ENCODE measurements around the gene PPP1R27. TPM values are rescaled to one million over a fixed set of nuclear protein-coding genes. Genes with fewer than 3 reads are reported as not detected.

The PPP1R27 gene
- total and polyA plus RNA-seq, 7 donors = 296 to 2,217 (median 976) TPM

- no peak overlapping the region for H3K27ac ChIP-seq
- TF ChIP-seq, protein P1, sequence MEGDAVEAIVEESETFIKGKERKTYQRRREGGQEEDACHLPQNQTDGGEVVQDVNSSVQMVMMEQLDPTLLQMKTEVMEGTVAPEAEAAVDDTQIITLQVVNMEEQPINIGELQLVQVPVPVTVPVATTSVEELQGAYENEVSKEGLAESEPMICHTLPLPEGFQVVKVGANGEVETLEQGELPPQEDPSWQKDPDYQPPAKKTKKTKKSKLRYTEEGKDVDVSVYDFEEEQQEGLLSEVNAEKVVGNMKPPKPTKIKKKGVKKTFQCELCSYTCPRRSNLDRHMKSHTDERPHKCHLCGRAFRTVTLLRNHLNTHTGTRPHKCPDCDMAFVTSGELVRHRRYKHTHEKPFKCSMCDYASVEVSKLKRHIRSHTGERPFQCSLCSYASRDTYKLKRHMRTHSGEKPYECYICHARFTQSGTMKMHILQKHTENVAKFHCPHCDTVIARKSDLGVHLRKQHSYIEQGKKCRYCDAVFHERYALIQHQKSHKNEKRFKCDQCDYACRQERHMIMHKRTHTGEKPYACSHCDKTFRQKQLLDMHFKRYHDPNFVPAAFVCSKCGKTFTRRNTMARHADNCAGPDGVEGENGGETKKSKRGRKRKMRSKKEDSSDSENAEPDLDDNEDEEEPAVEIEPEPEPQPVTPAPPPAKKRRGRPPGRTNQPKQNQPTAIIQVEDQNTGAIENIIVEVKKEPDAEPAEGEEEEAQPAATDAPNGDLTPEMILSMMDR (IDR thresholded peaks at IDR 0.05) = no peak
- WGBS, 3 donors = 30 to 45% (median 45%) methylated on average over 8 of the region's 8 CpGs
- H3K4me3 ChIP-seq = no peak overlapping the region
- ATAC-seq (peak in 2 of 4 donors; percentile 21 to 42), DNase-seq (no peak)
- peaks cover 0 to 18% (median 9%) of the 10 kb centered on the region in 3 donors for H3K27me3 ChIP-seq (ENCODE audit: insufficient read depth in 3 of 3, low read length in 2 of 3)
- intact Hi-C loops (cut with DNase I) = no loop called here
- H3K4me1 ChIP-seq = no peaks in the 10 kb centered on the region
- no peaks in the 10 kb centered on the region for H3K36me3 ChIP-seq (ENCODE audit: insufficient read depth in 1 of 2, low read depth in 1 of 2)
- H3K9me3 ChIP-seq = no peaks in the 10 kb centered on the region
These were observed 40.3 kb downstream of the PPP1R27 start for GRCh38 chr17:81794509-81794908.

DNA sequence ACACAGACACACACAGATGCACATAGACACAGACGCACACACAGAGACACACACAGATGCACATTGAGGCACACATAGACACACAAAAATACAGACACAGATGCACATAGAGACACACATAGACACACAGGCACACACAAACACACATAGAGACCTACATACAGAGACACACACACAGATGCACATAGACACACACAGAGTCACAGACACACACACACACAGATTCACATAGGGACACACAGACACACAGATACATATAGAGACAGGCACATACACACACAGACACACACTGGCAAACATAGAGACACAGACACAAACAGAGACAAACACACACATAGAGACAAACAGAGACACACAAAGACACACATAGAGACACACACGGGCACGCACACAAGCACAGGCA is 40.8 kb downstream of the PPP1R27 start:
- H3K36me3 ChIP-seq (ENCODE audit: insufficient read depth in 1 of 2, low read depth in 1 of 2) = no peaks in the 10 kb centered on the region
- no peaks in the 10 kb centered on the region for H3K9me3 ChIP-seq
- ATAC-seq (no peak), DNase-seq (no peak)
- no peak overlapping the region for H3K4me3 ChIP-seq
- H3K4me1 ChIP-seq = no peaks in the 10 kb centered on the region
- H3K27ac ChIP-seq = no peak overlapping the region
- 86 to 88% (median 87%) methylated on average over 3 of the region's 3 CpGs for WGBS, 3 donors
- TF ChIP-seq, protein P1 (IDR thresholded peaks at IDR 0.05) = no peak
- intact Hi-C loops (cut with DNase I) = no loop called here
- H3K27me3 ChIP-seq (ENCODE audit: insufficient read depth in 3 of 3, low read length in 2 of 3) = peaks cover 0 to 17% (median 9%) of the 10 kb centered on the region in 3 donors

GRCh38 chr17:81792675-81793615 is 41.9 kb downstream of the PPP1R27 start:
- WGBS, 3 donors = 88 to 95% (median 91%) methylated on average over 8 of the region's 8 CpGs
- H3K4me3 ChIP-seq = no peak overlapping the region
- no peaks in the 10 kb centered on the region for H3K9me3 ChIP-seq
- no peaks in the 10 kb centered on the region for H3K4me1 ChIP-seq
- ATAC-seq (peak in 1 of 4 donors; percentile 19), DNase-seq (no peak)
- intact Hi-C loops (cut with DNase I) = no loop called here
- TF ChIP-seq, protein P1 (IDR thresholded peaks at IDR 0.05) = no peak
- H3K36me3 ChIP-seq (ENCODE audit: insufficient read depth in 1 of 2, low read depth in 1 of 2) = no peaks in the 10 kb centered on the region
- H3K27ac ChIP-seq = no peak overlapping the region
- H3K27me3 ChIP-seq (ENCODE audit: insufficient read depth in 3 of 3, low read length in 2 of 3) = peaks cover 0 to 17% (median 9%) of the 10 kb centered on the region in 3 donors

Other genes starting within 250 kb of the PPP1R27 start
- 100 to 1,000 TPM; 151 to 324 (median 219) TPM for gene NPLOC4, start 197.9 kb downstream of the PPP1R27 start, total RNA-seq
- 100 to 1,000 TPM in 2 of 3 donors, 10 to 100 TPM in 1; 87.3 to 414 (median 117) TPM for gene NPLOC4, start 197.9 kb downstream of the PPP1R27 start, polyA plus RNA-seq
- under 1 TPM in 2 of 4 donors, not detected in 2; 0.22 to 0.67 TPM for gene TSPAN10, start 197.9 kb downstream of the PPP1R27 start, total RNA-seq
- under 1 TPM; 0.09 to 0.39 (median 0.14) TPM for gene TSPAN10, start 197.9 kb downstream of the PPP1R27 start, polyA plus RNA-seq
- gene PDE6G, start 178.5 kb downstream of the PPP1R27 start, total RNA-seq = under 1 TPM in 1 of 4 donors, not detected in 3; 0.64 TPM
- gene PDE6G, start 178.5 kb downstream of the PPP1R27 start, polyA plus RNA-seq = 1 to 10 TPM in 1 of 3 donors, under 1 TPM in 2; 0.25 to 1.5 (median 0.56) TPM
- gene OXLD1, start 168.4 kb downstream of the PPP1R27 start, total RNA-seq = 10 to 100 TPM; 15.5 to 23.6 (median 20.5) TPM
- gene OXLD1, start 168.4 kb downstream of the PPP1R27 start, polyA plus RNA-seq = 10 to 100 TPM; 35.1 to 44.9 (median 39.8) TPM
- gene CCDC137, start 168.3 kb downstream of the PPP1R27 start, total RNA-seq = 10 to 100 TPM in 1 of 4 donors, 1 to 10 TPM in 3; 4.8 to 14.9 (median 8.6) TPM
- 10 to 100 TPM; 11.3 to 47.4 (median 28.5) TPM for gene CCDC137, start 168.3 kb downstream of the PPP1R27 start, polyA plus RNA-seq
- 10 to 100 TPM in 3 of 4 donors, 1 to 10 TPM in 1; 7.8 to 15.6 (median 11.9) TPM for gene ARL16, start 151.3 kb downstream of the PPP1R27 start, total RNA-seq
- 10 to 100 TPM; 23.2 to 29.3 (median 29.1) TPM for gene ARL16, start 151.3 kb downstream of the PPP1R27 start, polyA plus RNA-seq
- 10 to 100 TPM; 38.6 to 74.5 (median 56.5) TPM for gene HGS, start 151.0 kb downstream of the PPP1R27 start, total RNA-seq
- 100 to 1,000 TPM in 2 of 3 donors, 10 to 100 TPM in 1; 62.3 to 158 (median 139) TPM for gene HGS, start 151.0 kb downstream of the PPP1R27 start, polyA plus RNA-seq
- 100 to 1,000 TPM in 2 of 4 donors, 10 to 100 TPM in 2; 93.0 to 175 (median 104) TPM for gene MRPL12, start 131.7 kb downstream of the PPP1R27 start, total RNA-seq
- 100 to 1,000 TPM; 222 to 558 (median 242) TPM for gene MRPL12, start 131.7 kb downstream of the PPP1R27 start, polyA plus RNA-seq
- 1 to 10 TPM; 2.4 to 6.3 (median 3.8) TPM for gene SLC25A10, start 122.8 kb downstream of the PPP1R27 start, total RNA-seq
- 1 to 10 TPM; 5.9 to 7.0 (median 6.3) TPM for gene SLC25A10, start 122.8 kb downstream of the PPP1R27 start, polyA plus RNA-seq
- not detected for gene GCGR, start 30.9 kb downstream of the PPP1R27 start, total RNA-seq
- under 1 TPM in 2 of 3 donors, not detected in 1; 0.03 to 0.08 TPM for gene GCGR, start 30.9 kb downstream of the PPP1R27 start, polyA plus RNA-seq
- 10 to 100 TPM; 20.5 to 47.6 (median 25.7) TPM for gene MCRIP1, start 1.8 kb downstream of the PPP1R27 start, total RNA-seq
- gene MCRIP1, start 1.8 kb downstream of the PPP1R27 start, polyA plus RNA-seq = 100 to 1,000 TPM in 1 of 3 donors, 10 to 100 TPM in 2; 45.1 to 187 (median 57.1) TPM
- gene P4HB, start 25.5 kb upstream of the PPP1R27 start, total RNA-seq = 100 to 1,000 TPM; 244 to 361 (median 296) TPM
- gene P4HB, start 25.5 kb upstream of the PPP1R27 start, polyA plus RNA-seq = 100 to 1,000 TPM; 236 to 384 (median 267) TPM
- 100 to 1,000 TPM in 3 of 4 donors, 10 to 100 TPM in 1; 88.3 to 192 (median 160) TPM for gene ARHGDIA, start 36.3 kb upstream of the PPP1R27 start, total RNA-seq
- 100 to 1,000 TPM in 2 of 3 donors, 10 to 100 TPM in 1; 79.1 to 268 (median 100) TPM for gene ARHGDIA, start 36.3 kb upstream of the PPP1R27 start, polyA plus RNA-seq
- 10 to 100 TPM; 23.0 to 58.4 (median 47.1) TPM for gene ALYREF, start 56.5 kb upstream of the PPP1R27 start, total RNA-seq
- 10 to 100 TPM; 37.5 to 79.8 (median 43.8) TPM for gene ALYREF, start 56.5 kb upstream of the PPP1R27 start, polyA plus RNA-seq
- 100 to 1,000 TPM; 118 to 208 (median 135) TPM for gene ANAPC11, start 56.7 kb upstream of the PPP1R27 start, total RNA-seq
- gene ANAPC11, start 56.7 kb upstream of the PPP1R27 start, polyA plus RNA-seq = 100 to 1,000 TPM; 273 to 369 (median 323) TPM
- under 1 TPM; 0.42 to 0.78 (median 0.55) TPM for gene NPB, start 67.2 kb upstream of the PPP1R27 start, total RNA-seq
- 1 to 10 TPM in 1 of 3 donors, under 1 TPM in 2; 0.73 to 2.9 (median 0.76) TPM for gene NPB, start 67.2 kb upstream of the PPP1R27 start, polyA plus RNA-seq
- 10 to 100 TPM; 10.2 to 26.9 (median 19.2) TPM for gene PCYT2, start 76.3 kb upstream of the PPP1R27 start, total RNA-seq
- gene PCYT2, start 76.3 kb upstream of the PPP1R27 start, polyA plus RNA-seq = 10 to 100 TPM; 13.2 to 14.1 (median 13.3) TPM
- gene SIRT7, start 83.1 kb upstream of the PPP1R27 start, total RNA-seq = 10 to 100 TPM in 1 of 4 donors, 1 to 10 TPM in 3; 3.9 to 10.2 (median 6.3) TPM
- gene SIRT7, start 83.1 kb upstream of the PPP1R27 start, polyA plus RNA-seq = 10 to 100 TPM in 2 of 3 donors, 1 to 10 TPM in 1; 5.7 to 14.2 (median 10.4) TPM
- 10 to 100 TPM; 43.1 to 74.2 (median 53.7) TPM for gene MAFG, start 92.7 kb upstream of the PPP1R27 start, total RNA-seq
- 10 to 100 TPM; 21.6 to 73.7 (median 26.6) TPM for gene MAFG, start 92.7 kb upstream of the PPP1R27 start, polyA plus RNA-seq
- 10 to 100 TPM in 2 of 4 donors, 1 to 10 TPM in 2; 5.4 to 12.5 (median 9.5) TPM for gene PYCR1, start 102.2 kb upstream of the PPP1R27 start, total RNA-seq
- gene PYCR1, start 102.2 kb upstream of the PPP1R27 start, polyA plus RNA-seq = 10 to 100 TPM in 2 of 3 donors, 1 to 10 TPM in 1; 8.3 to 23.2 (median 15.2) TPM
- gene MYADML2, start 112.2 kb upstream of the PPP1R27 start, total RNA-seq = 10 to 100 TPM in 3 of 4 donors, 1 to 10 TPM in 1; 9.7 to 58.0 (median 13.4) TPM
- gene MYADML2, start 112.2 kb upstream of the PPP1R27 start, polyA plus RNA-seq = 10 to 100 TPM in 1 of 3 donors, 1 to 10 TPM in 1, under 1 TPM in 1; 0.47 to 95.8 (median 9.1) TPM
- gene NOTUM, start 126.1 kb upstream of the PPP1R27 start, total RNA-seq = 1 to 10 TPM in 3 of 4 donors, under 1 TPM in 1; 0.92 to 1.9 (median 1.5) TPM
- under 1 TPM; 0.25 to 0.48 (median 0.44) TPM for gene NOTUM, start 126.1 kb upstream of the PPP1R27 start, polyA plus RNA-seq
- 10 to 100 TPM; 27.7 to 37.4 (median 35.0) TPM for gene ASPSCR1, start 142.6 kb upstream of the PPP1R27 start, total RNA-seq
- gene ASPSCR1, start 142.6 kb upstream of the PPP1R27 start, polyA plus RNA-seq = 10 to 100 TPM; 27.9 to 33.1 (median 33.0) TPM
- 10 to 100 TPM; 15.9 to 24.6 (median 19.7) TPM for gene CENPX, start 187.8 kb upstream of the PPP1R27 start, total RNA-seq
- 10 to 100 TPM; 53.8 to 79.4 (median 64.4) TPM for gene CENPX, start 187.8 kb upstream of the PPP1R27 start, polyA plus RNA-seq
- 1 to 10 TPM; 1.4 to 3.0 (median 1.9) TPM for gene LRRC45, start 188.3 kb upstream of the PPP1R27 start, total RNA-seq
- gene LRRC45, start 188.3 kb upstream of the PPP1R27 start, polyA plus RNA-seq = 1 to 10 TPM; 3.5 to 7.1 (median 4.0) TPM
- not detected for gene RAC3, start 196.6 kb upstream of the PPP1R27 start, total RNA-seq
- gene RAC3, start 196.6 kb upstream of the PPP1R27 start, polyA plus RNA-seq = under 1 TPM in 2 of 3 donors, not detected in 1; 0.05 to 0.83 TPM
- 100 to 1,000 TPM; 111 to 216 (median 155) TPM for gene DCXR, start 202.6 kb upstream of the PPP1R27 start, total RNA-seq
- gene DCXR, start 202.6 kb upstream of the PPP1R27 start, polyA plus RNA-seq = 100 to 1,000 TPM; 117 to 158 (median 147) TPM
- 10 to 100 TPM; 27.1 to 37.3 (median 29.3) TPM for gene RFNG, start 216.8 kb upstream of the PPP1R27 start, total RNA-seq
- gene RFNG, start 216.8 kb upstream of the PPP1R27 start, polyA plus RNA-seq = 10 to 100 TPM; 31.0 to 40.7 (median 37.3) TPM
- gene GPS1, start 216.8 kb upstream of the PPP1R27 start, total RNA-seq = 100 to 1,000 TPM in 2 of 4 donors, 10 to 100 TPM in 2; 89.8 to 112 (median 97.7) TPM
- gene GPS1, start 216.8 kb upstream of the PPP1R27 start, polyA plus RNA-seq = 100 to 1,000 TPM in 2 of 3 donors, 10 to 100 TPM in 1; 87.1 to 114 (median 104) TPM
- gene DUS1L, start 230.8 kb upstream of the PPP1R27 start, total RNA-seq = 100 to 1,000 TPM in 3 of 4 donors, 10 to 100 TPM in 1; 72.6 to 136 (median 104) TPM
- gene DUS1L, start 230.8 kb upstream of the PPP1R27 start, polyA plus RNA-seq = 100 to 1,000 TPM; 117 to 170 (median 133) TPM